ENCODE measurements around the gene ADAM8.
"Not testable (repeated sequence)": the region's sequence is repeated elsewhere in the genome, so short reads cannot be mapped to it uniquely, and the experiment has no call there.

The ADAM8 gene

DNA sequence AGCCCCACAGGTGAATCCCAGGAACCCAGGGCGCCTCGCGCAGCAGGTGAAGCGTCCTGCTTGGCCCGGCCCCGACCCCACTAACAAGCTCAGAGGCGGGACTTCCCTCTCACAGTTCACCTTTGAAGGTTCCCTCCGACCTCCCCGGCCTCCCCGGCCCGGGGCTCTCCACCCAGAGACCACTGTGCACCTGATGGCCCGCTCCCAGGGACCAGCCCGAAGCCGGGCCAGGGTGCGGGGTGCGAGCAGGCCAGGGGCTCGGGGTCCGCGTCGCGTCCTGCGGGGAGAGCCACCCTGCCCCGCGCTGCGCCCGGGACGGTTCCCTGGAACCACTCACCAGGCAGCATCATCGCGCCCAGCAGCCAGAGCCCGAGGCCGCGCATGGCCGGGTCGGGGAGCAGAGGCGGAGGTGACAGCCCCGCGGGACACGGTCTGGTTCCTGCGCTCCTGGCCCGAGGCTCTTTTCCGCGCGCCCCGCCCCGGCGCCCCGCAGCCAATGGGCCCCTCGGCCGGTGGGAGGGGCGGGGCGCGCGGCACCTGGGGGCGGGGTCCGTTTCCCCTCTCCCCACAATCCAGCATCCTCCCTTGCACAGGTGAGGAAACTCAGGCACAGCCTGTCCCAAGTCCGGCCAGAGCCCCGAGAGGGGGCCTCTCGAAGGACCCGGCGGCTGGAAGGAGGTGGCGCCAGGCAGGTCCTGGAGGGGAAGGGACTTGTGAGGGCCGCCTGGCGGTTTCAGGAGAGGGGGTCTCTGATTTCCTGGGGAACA is at the start of gene ADAM8:
TSS of gene ADAM8 (minus strand) at position 434 of the 767 bp plus-strand sequence. CDS start at position 383, 51 bp downstream.
- DNase-seq, result peak; percentile 43 to 69 (median 48)

DNA sequence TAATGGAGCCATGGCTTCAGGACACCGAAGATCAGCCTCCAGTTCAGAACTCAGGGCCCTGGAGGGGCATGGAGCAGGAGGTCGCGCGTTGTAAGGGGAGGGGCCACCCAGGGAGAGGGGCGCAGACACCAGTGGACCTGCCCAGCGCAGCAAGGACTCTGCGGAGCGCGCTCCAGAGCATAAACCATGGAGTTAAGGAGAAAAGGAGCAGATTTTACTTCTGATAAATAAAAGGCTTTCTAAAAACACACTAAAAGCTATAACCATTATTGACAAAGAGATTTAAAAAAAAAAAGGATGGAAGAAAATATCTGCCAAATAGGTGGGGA is 49.5 kb upstream of the ADAM8 start:
- no peak for DNase-seq

DNA sequence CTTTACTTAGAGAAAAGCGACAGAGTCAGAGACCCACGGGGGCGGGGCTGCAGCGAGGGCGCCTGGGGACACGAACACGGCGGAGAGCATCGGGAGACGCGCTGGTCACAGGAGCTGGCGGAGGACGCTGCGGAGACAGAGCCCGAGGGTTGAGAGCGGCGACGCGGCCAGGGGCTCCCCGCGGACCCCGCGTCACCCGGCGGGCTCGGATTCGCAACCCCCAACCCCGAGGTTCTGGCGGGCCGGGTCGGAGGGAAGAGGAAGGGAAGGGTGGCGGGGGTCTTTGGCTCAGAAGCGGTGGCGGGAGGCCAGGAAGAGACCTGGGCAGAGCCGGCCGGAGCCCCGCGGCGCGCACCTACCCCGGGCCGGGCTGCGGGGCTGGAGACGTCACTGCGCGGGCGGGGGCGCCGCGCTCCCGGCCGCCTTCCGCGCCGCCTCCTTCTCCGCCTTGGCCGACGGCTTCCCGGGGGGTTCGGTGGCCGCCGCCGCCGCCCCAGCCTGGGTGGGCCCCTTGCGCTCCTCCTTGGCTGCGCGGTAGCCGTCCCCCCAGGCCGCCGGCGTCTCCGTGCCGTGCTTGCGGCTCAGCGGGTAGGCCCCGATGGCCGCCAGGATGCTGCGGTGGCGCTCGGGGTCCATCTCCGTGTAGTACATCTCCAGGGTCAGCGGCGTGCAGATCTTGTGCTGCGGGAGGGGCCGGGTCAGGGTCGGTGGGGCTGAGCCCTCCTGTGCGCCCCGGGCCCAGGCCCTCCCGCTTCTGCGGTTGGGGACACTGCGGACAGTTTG is 49.0 kb upstream of the ADAM8 start:
- DNase-seq, result peak in 1 of 3 donors; percentile 45

DNA sequence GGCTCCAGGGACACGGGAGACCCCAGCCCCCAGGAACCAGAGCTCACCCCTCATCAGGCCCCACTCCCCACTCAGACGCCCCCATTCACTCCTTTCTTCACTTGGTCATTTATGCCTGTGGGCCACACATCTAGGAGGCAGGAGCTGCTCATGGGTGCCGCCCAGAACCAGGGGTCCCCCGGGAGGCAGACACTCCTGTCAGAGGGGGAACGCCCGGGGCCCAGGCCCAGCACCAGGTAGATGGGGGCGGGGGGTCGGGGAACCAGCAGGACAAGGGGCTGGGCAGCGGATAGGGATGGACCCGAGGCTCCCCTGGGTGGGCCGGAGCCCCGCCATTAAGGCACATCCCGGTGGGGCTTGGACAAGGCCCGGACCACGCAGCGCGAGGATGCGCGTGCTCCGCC is 48.2 kb upstream of the ADAM8 start:
- no peak for DNase-seq

DNA sequence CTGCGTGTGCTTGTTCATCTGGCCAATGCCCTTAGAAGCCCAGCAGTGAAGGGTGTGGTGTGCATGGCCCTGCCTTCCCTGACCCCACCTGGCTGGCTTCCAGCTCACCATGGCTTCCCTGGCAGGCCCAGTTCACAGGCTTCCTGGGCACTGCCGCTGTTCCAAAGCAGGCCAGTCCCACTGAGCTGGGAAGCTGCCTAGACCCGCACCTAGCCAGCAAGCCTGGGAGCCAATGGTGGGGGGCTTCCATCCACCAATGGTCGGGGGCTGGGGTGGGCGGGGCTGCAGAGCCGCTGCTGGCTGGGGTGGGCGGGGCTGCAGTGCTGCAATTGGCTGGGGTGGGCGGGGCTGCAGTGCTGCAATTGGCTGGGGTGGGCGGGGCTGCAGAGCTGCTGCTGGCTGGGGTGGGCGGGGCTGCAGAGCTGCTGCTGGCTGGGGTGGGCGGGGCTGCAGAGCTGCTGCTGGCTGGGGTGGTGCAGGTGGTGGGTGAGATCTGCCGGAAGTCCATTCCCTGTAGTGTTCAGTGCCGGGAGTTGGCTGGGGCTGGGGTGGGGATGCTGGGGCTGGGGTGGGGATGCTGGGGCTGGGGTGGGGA is 47.6 kb upstream of the ADAM8 start:
- DNase-seq, result peak in 2 of 3 donors; percentile 31 to 67

DNA sequence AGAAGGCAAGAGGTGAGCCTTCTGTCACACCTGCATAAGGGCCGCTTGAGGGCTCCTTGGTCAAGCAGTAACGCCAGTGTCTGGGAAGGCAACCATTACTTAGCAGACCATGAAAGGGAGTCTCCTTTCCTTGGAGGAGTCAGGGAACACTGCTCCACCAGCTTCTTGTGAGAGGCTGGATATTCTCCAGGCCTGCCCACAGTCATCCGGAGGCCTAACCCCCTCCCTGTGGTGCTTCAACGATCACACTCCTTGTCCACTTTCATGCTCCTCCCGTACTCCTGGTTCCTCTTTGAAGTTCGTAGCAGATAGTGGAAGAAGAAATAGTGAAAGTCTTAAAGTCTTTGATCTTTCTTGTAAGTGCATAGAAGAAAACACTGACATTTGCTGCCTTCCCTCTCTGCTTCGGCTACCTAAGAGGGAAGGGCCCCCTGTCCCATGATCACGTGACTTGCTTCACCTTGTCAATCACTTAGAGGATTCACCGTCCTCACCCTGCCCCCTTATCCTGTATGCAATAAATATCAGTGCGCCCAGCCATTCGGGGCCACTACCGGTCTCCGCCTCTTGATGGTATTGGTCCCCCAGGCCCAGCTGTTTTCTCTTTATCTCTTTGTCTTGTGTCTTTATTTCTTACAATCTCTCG is 45.5 kb upstream of the ADAM8 start:
- not testable (repeated sequence) for DNase-seq

DNA sequence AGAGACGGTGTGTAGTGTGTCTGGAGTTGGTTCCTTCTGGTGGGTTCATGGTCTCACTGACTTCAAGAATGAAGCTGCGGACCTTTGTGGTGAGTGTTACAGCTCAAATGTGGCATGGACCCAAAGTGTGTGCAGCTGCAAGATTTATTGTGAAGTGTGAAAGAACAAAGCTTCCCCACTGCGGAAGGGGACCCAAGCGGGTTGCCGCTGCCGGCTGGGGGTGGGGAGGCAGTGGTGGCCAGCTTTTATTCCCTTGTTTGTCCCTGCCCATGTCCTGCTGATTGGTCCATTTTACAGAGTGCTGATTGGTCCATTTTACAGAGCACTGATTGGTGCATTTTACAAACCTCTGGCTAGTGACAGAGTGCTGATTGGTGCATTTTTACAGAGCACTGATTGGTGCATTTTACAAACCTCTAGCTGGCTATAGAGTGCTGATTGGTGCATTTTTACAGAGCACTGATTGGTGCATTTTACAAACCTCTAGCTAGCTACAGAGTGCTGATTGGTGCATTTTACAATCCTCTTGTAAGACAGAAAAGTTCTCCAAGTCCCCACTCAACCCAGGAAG is 44.3 kb upstream of the ADAM8 start:
- peak in 1 of 3 donors; percentile 29 for DNase-seq

DNA sequence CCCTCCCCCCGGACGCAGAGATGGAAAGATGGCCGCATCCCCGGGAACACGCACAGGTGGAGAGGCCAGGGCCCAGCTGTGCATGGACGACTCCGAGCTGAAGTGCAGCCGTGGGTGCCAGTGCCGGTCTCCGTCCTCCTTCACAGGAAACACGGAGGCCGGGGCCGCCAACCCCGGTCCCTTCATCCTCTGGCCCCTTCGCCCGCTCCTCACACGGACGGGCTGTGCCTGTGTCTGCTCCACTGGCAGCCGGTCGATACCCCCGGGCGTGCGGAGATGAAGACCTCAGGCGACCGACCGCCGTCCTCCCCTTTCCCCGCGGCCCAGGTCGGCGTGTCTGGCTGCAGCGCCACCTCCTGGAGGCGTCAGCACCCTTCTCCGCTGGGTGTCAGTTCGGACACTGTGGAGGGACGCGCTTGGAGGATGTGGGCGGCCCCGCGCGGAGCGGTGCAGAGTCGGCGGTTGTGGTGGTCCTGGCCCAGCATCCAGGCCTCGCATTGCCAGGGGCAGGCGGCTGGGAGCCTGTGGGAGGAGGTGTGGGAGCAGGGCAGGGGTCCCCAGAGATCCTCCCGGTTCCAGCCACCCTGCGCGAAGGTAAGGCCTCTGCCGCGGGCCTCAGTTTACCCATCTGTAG is 41.9 kb upstream of the ADAM8 start:
- DNase-seq, result peak; percentile 74 to 89 (median 82)

DNA sequence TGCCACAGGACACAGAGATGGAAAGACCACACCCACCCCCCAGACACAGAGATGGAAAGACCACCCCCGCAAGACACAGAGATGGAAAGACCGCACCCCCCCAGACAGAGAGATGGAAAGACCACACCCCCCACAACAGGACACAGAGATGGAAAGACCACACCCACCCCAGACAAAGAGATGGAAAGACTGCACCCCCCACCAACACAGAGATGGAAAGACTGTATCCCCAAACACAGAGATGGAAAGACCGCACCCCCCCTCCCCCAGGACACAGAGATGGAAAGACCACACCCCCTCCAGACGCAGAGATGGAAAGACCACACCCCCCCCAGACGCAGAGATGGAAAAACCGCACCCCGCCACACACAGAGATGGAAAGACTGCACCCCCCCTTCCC is 40.1 kb upstream of the ADAM8 start:
- no peak for DNase-seq

DNA sequence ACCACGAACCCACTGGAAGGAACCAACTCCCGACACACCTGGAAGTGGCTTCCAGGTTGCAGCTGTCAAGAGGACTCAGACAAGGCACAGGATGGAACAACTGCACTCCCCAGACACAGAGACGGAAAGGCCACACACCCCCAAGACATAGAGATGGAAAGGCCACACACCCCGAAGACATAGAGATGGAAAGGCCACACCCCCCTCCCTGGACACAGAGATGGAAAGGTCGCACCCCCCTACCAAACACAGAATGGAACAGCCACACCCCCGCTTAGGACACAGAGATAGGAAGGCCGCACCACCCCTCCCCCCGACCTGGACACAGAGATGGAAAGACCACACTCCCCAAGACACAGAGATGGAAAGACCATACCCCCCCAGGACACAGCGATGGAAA is 39.6 kb upstream of the ADAM8 start:
- no peak for DNase-seq

DNA sequence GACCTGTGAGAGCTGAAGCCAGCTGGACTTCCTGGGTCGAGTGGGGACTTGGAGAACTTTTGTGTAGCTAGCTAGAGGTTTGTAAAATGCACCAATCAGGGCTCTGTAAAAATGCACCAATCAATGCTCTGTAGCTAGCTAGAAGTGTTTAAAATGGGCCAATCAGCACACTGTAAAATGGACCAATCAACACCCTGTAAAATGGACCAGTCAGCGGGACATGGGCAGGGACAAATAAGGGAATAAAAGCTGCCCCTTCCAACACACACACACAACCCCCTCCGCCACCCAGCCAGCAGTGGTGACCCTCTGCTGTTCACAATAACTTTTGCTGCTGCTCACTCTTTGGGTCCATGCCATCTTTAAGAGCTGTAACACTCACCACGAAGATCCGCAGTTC is 39.2 kb upstream of the ADAM8 start:
- DNase-seq, result peak in 1 of 3 donors; percentile 25

DNA sequence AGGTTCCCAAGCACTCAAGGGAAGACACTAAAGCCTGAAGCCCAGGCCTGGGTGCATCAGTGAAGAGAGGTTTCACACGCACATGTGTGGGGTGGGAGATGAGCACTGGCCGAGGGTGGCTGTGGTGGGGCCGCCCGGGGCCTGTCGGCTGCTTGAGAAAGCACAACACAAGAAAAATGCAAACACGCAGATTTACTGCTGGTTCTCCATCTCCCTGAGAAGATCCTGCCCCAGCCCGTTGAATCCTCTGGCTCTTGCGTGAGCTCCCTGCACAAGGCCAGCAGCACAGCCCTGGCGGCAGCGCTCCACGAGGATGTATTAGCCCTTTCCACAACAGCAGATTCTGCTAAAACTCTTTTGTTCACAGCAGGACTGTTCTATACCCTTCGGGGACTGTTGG is 38.2 kb upstream of the ADAM8 start:
- no peak for DNase-seq

DNA sequence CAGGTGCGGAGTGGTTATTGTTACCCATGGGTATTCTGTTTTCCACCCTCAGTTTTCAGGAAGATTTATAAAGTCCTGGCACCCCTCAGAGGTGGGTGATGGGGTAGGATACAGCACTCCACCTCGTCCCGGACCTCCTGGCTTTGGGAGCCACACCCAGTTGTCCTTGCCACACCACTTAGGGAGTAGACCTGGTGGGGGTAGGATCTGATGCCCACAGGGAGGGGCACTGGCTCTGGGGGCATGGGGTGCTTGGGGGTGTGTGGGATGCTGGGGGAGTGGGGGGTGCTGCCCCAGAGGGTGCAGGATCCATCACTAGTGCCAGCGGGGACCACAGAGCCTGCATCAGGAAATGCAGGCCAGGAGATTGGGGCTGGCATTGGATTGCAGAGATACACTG is 36.5 kb upstream of the ADAM8 start:
- no peak for DNase-seq

DNA sequence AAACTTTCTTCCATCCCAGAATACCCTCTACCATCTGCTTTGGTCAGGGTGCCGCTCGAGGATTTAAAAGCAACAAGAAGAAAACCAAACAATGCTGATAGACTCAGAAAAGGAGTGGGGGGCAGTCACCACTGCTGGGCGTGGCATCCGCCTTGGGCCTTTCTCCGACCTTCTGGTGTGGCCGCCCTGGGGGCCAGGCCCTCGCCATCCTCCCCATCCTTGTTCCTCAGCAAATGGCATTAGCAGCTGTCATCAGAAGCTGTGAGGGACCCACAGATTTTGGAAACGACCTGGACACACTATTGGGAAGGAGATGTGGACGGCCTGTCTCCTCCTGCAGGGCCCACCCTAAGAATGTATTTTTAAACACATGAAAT is 36.1 kb upstream of the ADAM8 start:
- no peak for DNase-seq

DNA sequence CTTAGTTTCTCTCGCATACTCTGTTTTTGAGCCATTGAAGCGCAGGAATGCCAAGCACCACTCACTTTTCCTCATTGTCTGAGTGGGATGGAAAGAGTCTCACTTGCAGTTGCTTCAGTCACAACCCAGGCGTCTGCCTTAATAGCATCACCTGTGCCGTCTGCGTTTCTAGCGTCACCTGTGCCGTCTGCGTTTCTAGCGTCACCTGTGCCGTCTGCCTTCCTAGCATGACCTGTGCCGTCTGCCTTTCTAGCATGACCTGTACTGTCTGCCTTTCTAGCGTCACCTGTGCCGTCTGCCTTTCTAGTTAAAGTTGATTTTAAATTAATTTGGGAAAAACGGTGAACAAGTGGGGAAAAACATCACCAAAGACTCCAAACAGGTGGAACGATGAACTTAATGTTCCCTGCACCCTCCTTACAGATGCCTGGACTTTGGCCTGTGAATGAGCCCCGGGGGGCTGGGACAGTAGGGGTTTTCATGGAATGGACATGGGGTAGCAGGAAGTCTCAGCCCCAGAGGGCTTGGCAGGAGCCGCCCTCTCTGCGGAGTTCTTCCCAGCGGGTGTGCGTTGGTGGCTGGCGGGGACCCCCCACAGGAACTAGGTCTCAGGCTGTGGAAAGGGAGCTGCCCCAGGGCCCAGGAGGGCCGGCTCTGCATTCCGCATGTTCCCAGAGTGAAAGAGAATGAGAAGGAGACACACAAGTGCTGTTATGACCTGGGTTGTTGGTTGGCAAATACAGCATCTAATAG is 35.5 kb upstream of the ADAM8 start:
- DNase-seq, result no peak

DNA sequence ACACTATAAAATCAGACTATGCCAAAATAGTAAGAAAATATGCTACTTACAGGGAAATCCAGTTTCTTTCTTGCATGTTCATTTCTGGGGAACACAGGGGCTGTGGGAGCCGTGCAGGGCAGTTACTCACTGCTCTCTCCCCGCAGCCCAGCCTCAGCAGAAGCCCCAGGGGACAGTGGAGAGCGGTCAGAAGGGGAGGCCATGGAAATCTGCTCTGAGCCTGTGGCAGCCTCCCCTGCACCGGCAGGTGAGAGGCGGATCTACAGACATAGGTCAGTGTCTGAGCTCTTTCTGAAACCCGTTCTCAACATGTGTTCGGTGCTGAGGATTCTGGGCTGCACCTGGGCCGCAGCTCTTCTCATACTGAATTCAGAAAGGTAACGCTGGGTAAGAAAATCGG is 34.9 kb upstream of the ADAM8 start:
- no peak for DNase-seq

DNA sequence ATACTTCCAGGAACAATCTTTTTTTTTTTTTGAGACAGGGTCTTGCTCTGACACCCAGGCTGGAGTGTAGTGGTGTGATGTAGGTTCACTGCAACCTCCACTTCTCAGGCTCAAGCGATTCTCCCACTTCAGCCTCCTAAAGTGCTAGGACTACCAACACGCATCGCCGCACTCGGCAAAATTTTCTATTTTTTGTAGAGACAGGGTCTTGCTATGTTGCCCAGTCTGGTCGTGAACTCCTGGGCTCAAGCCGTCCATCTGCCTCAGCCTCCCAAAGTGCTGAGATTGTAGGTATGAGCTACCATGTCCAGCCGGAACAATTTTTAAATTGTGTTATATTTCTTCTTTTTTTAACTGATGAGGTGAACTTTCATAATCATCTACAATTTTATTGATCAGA is 34.1 kb upstream of the ADAM8 start:
- no peak for DNase-seq

DNA sequence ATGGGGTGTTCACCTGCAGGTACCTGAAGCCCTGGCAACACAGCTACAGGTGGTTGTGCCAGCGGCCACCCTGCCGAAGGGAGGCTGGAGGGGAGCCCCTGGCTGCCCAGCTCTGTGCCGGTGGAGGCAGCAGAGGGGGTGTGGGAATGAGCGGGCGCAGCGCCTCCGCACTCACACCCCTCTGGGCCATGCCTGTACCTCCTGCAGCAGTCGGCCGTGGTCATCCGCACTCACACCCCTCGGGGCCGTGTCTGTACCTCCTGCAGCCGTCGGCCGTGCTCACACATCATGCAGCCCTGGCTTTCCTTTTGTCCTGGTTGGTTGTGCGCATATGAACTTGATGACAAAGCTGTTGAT is 33.7 kb upstream of the ADAM8 start:
- DNase-seq, result no peak

DNA sequence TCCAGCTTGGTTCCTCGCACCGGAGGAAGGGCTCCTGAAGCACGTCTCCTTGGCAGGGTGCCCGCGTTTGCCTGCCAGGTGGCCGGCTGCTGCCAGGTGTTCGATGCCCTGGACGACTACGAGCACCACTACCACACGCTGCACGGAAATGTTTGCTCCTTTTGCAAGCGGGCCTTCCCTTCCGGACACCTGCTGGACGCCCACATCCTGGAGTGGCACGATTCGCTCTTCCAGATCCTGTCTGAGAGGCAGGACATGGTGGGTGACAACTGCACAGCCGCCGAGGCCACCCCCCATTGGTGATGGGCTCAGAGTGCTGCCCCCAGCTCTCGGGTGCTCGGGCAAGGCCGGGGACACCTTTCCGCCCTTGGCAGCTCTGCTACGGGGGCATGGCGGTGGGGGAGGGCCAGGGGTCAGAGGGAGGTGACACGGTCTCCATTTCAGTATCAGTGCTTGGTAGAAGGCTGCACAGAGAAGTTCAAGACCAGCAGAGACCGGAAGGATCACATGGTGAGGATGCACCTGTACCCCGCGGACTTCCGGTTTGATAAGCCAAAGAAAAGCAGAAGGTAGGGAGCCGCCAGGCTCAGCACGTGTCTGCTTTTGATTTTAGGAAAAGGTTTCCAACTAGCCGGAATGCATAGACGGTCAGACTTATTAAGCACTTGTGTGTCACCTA is 33.2 kb upstream of the ADAM8 start:
- no peak for DNase-seq

DNA sequence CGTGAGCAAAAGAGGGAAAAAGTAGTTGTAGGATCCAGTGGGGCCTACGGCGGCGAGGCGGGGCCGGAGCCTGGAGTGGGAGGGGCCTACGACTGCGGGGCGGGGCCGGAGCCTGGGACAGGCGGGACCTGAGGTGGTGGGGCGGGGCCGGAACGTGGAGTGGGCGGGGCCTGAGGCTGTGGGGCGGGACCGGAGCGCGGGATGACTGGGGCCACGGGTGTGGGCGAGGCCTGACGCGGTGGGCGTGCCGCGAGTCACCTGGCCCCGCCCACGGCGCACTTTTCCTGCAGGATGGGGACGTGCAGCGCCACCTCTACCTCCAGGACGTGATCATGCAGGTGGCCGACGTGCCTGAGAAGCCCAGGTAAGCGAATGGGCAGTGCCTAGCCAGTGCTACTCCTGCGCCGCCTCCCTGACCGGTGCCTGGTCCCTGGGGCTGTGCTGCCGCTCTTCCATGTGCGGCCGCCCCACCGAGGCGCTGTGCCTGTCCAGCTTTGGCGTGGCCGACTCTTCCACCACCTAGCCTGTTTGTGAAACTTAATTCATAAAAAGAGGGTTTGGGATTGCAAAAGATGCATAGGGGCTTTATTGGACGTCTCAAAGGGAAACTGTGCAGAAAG is 32.5 kb upstream of the ADAM8 start:
- peak; percentile 94 to 98 (median 97) for DNase-seq

All from suppressor macrophage treated with lipopolysaccharide for 1 hour (primary cell).